HepG2 (cell line): ENCODE data around the gene ENAH. TPM values are rescaled to one million over a fixed set of nuclear protein-coding genes. Genes with fewer than 3 reads are reported as not detected.
A peak's percentile ranks its signal among the peaks of the same experiment; 100 is the strongest.

Experiments used
- AHR ChIP-seq: IDR thresholded peaks from 2 replicates; pipeline ENCODE4 v1.6.1; 2018; ENCODE audit warnings: missing genetic modification reagents, missing compliant biosample characterization
- ERF ChIP-seq: IDR thresholded peaks from 2 replicates; pipeline ENCODE4 v1.6.1; 2018; ENCODE audit warnings: missing biosample characterization, missing genetic modification reagents
- GLMP ChIP-seq: sonication (generic); formaldehyde crosslinking; IDR thresholded peaks from 2 replicates; pipeline ENCODE4 v1.9.0; 2021; ENCODE audit warnings: missing genetic modification reagents, mild to moderate bottlenecking, borderline replicate concordance
- HINFP ChIP-seq: sonication (generic); formaldehyde crosslinking; IDR thresholded peaks from 2 replicates; pipeline ENCODE4 v1.4.0; 2020; ENCODE audit warnings: low read depth, mild to moderate bottlenecking, missing genetic modification reagents
- PHF20 ChIP-seq: sonication (generic); formaldehyde crosslinking; IDR thresholded peaks from 2 replicates; pipeline ENCODE4 v1.5.0; 2020; ENCODE audit warnings: mild to moderate bottlenecking, missing genetic modification reagents
- SOX6 ChIP-seq, 2 experiments: fragments of 450-650 bp in 1 of 2; sonication (generic) in 1 of 2; formaldehyde crosslinking in 1 of 2; IDR thresholded peaks; 2 replicates each; pipeline versions ENCODE4 v1.4.0 to v1.6.1; 2017 to 2020; ENCODE audit warnings: antibody characterized with exemption in 1 of 2, mild to moderate bottlenecking in 1 of 2, missing genetic modification reagents in 1 of 2
- SP5 ChIP-seq: IDR thresholded peaks from 2 replicates; pipeline ENCODE4 v1.6.1; 2016; ENCODE audit warnings: low read depth, borderline replicate concordance
- ZFP41 ChIP-seq: sonication (generic); formaldehyde crosslinking; IDR thresholded peaks from 2 replicates; pipeline ENCODE4 v1.4.0; 2020; ENCODE audit warnings: mild to moderate bottlenecking, missing genetic modification reagents, borderline replicate concordance
- ZMYM2 ChIP-seq: sonication (generic); formaldehyde crosslinking; IDR thresholded peaks from 2 replicates; pipeline ENCODE4 v1.8.0; 2022; ENCODE audit warnings: mild to moderate bottlenecking, missing genetic modification reagents
- ZNF318 ChIP-seq: sonication (generic); formaldehyde crosslinking; IDR thresholded peaks from 2 replicates; pipeline ENCODE4 v1.4.0; 2020; ENCODE audit warnings: mild to moderate bottlenecking, missing genetic modification reagents
- ZNF367 ChIP-seq: sonication (generic); formaldehyde crosslinking; IDR thresholded peaks from 2 replicates; pipeline ENCODE4 v1.4.0; 2020; ENCODE audit warnings: missing genetic modification reagents, borderline replicate concordance
- ZNF605 ChIP-seq: sonication (generic); formaldehyde crosslinking; IDR thresholded peaks from 2 replicates; pipeline ENCODE4 v1.8.0; 2022; ENCODE audit warnings: mild to moderate bottlenecking, missing genetic modification reagents
- ZNF674 ChIP-seq: sonication (generic); formaldehyde crosslinking; IDR thresholded peaks from 2 replicates; pipeline ENCODE4 v1.5.0; 2020; ENCODE audit warnings: low read depth, mild to moderate bottlenecking, missing genetic modification reagents
- ZNF775 ChIP-seq: sonication (generic); formaldehyde crosslinking; IDR thresholded peaks from 2 replicates; pipeline ENCODE4 v1.4.0; 2020; ENCODE audit warnings: missing genetic modification reagents, mild to moderate bottlenecking, moderate library complexity, borderline replicate concordance
- ZNF841 ChIP-seq: sonication (generic); formaldehyde crosslinking; IDR thresholded peaks from 2 replicates; pipeline ENCODE4 v1.8.1; 2023; ENCODE audit warnings: missing genetic modification reagents, borderline replicate concordance
- ZNF879 ChIP-seq: sonication (generic); formaldehyde crosslinking; IDR thresholded peaks from 2 replicates; pipeline ENCODE4 v1.8.1; 2023; ENCODE audit warnings: missing genetic modification reagents
- ZSCAN31 ChIP-seq: sonication (generic); formaldehyde crosslinking; IDR thresholded peaks from 2 replicates; pipeline ENCODE4 v1.5.0; 2020; ENCODE audit warnings: low read depth, mild to moderate bottlenecking, missing genetic modification reagents
- polyA plus RNA-seq, 8 experiments: library from polyadenylated mRNA; depleted of rRNA in 3 of 8; stranded (reverse) in 7 of 8; unstranded in 1 of 8; fragments of >200 nt; fragmentation: Illumina TruSeq in 4 of 8; extraction: Trizol in 4 of 8; gene quantifications; 2 replicates each; pipeline versions ENCODE4 v1.2.1 to v1.2.3, GENCODE V29; 2011 to 2016; ENCODE audit warnings: low read depth in 4 of 8, missing spikeins in 1 of 8, mixed read lengths in 1 of 8; ENCODE audit not compliant: insufficient read depth in 1 of 8
- total RNA-seq, 5 experiments: library from RNA; depleted of rRNA; stranded (reverse); fragments of >200 nt; fragmentation: Illumina TruSeq; extraction: Trizol; gene quantifications; 2 replicates each; pipeline ENCODE4 v1.2.3, GENCODE V29; 2016; ENCODE audit warnings: low read depth in 1 of 5

The ENAH gene
- total and polyA plus RNA-seq, 2 of the 13 experiments (the other 11 are each of a cell fraction or from before 2014, with no cell fraction given), result 22.1 to 58.3 TPM

GRCh38 chr1:225653463-225654276 lies 747 bp upstream of the ENAH start (continued):
- TF ChIP-seq ZNF318 (CRISPR knock-in tag) (no peak), HINFP (peak; percentile 41; the same call in 1 of the 2 replicates), ERF (CRISPR knock-in tag) (no peak), ZNF775 (CRISPR knock-in tag) (no peak), PHF20 (CRISPR knock-in tag) (no peak), ZNF367 (CRISPR knock-in tag) (no peak), ZNF605 (CRISPR knock-in tag) (peak; percentile 50; the same call in 1 of the 2 replicates), SP5 (CRISPR knock-in tag) (no peak), ZNF674 (CRISPR knock-in tag) (no peak), SOX6 (IDR thresholded peaks at IDR 0.05) (no peak), SOX6 (CRISPR knock-in tag; IDR thresholded peaks at IDR 0.05) (peak; percentile 37; the same call in 1 of the 2 replicates), ZNF879 (CRISPR knock-in tag) (no peak), ZNF841 (CRISPR knock-in tag) (no peak), ZMYM2 (CRISPR knock-in tag) (no peak), ZSCAN31 (CRISPR knock-in tag) (no peak), GLMP (CRISPR knock-in tag) (no peak), AHR (CRISPR knock-in tag) (0 out of 2 replicates have a peak, but pooled peaks have one; percentile 13), ZFP41 (CRISPR knock-in tag) (0 out of 2 replicates have a peak, but pooled peaks have one; percentile 25)
